Right lobe of liver (tissue), 4 donors: ENCODE results near the gene STK16.

Experiments used
- POLR2A ChIP-seq: fragments of 450-650 bp; IDR thresholded peaks from one replicate; pipeline ENCODE4 v1.6.1; 2017; ENCODE audit warnings: antibody characterized with exemption, mild to moderate bottlenecking
- TF ChIP-seq, protein P1 (sequence below), 4 donors: fragments of 200-600 bp in 3 of 4; fragments of 450-650 bp in 1 of 4; IDR thresholded peaks; one replicate each; pipeline versions ENCODE4 v1.5.1 to v1.8.0; 2016 to 2022; ENCODE audit warnings: antibody characterized with exemption in 4 of 4, mild to moderate bottlenecking in 2 of 4
- donor health status: DM: no; HTN: no; CAD: no.
- donor health status: DM: no; HTN: no; CAD: no.
- donor health status: DM: no; HTN: yes; CAD: no.

DNA sequence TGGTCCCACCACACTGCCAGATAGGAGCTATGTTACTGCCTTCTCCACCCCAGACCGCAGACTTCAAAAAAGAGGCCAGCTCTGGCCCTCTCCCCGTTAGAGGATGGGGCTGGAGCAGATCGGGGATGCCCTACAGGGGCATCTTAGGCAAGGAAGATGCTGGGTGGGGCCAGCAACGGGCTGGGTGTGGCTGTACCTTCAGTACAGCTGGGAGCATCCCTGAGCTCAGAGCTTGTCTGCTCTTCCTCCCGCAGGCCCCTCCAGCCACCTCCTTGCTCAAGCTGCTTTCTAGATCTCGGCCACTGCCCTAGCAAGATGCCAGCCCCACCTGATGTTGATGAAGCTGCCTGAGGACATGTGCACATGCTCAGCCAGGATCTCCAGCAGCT lies 54.1 kb downstream of the STK16 start:
- TF ChIP-seq POLR2A = no peak
- TF ChIP-seq, protein P1, sequence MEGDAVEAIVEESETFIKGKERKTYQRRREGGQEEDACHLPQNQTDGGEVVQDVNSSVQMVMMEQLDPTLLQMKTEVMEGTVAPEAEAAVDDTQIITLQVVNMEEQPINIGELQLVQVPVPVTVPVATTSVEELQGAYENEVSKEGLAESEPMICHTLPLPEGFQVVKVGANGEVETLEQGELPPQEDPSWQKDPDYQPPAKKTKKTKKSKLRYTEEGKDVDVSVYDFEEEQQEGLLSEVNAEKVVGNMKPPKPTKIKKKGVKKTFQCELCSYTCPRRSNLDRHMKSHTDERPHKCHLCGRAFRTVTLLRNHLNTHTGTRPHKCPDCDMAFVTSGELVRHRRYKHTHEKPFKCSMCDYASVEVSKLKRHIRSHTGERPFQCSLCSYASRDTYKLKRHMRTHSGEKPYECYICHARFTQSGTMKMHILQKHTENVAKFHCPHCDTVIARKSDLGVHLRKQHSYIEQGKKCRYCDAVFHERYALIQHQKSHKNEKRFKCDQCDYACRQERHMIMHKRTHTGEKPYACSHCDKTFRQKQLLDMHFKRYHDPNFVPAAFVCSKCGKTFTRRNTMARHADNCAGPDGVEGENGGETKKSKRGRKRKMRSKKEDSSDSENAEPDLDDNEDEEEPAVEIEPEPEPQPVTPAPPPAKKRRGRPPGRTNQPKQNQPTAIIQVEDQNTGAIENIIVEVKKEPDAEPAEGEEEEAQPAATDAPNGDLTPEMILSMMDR (IDR thresholded peaks at IDR 0.05) = no peak
